GM12878 (cell line): ENCODE measurements around the gene VGF. TPM values are rescaled to one million over a fixed set of nuclear protein-coding genes. Genes with fewer than 3 reads are reported as not detected.

Experiments used
- ATAC-seq: fragments of 200-7000 bp; cut with Tn5 transposase; 3 replicates; pipeline ENCODE4 v1.9.1; 2020; ENCODE audit warnings: mild to moderate bottlenecking, moderate library complexity
- BruUV-seq: library from RNA; stranded (reverse); fragments of 400-500 nt; replicated peaks from 2 replicates; lab custom pipeline; 2021; lab: Mats Ljungman, UMichigan
- CTCF ChIA-PET: fragments of 300-600 bp; sonication (Branson Sonifier 250); formaldehyde crosslinking; extraction: SDS; loops from one replicate; lab custom pipeline; 2021; ENCODE audit warnings: inconsistent platforms; lab: Yijun Ruan, JAX
- POLR2A ChIA-PET: fragments of 350-600 bp; formaldehyde crosslinking; extraction: SDS; loops from one replicate; lab custom pipeline; 2021; ENCODE audit warnings: inconsistent platforms; lab: Charles Lee
- RAD21 ChIA-PET: fragments of 300-600 bp; sonication (Branson Sonifier 250); formaldehyde crosslinking; loops from one replicate; lab custom pipeline; 2023; ENCODE audit warnings: antibody characterized with exemption; ENCODE audit not compliant: unreplicated experiment; lab: Charles Lee
- SMC1A ChIA-PET: fragments of 300-600 bp; sonication (Branson Sonifier 250); formaldehyde crosslinking; loops from one replicate; lab custom pipeline; 2023; ENCODE audit not compliant: unreplicated experiment, uncharacterized antibody; lab: Charles Lee
- DNase-seq: peaks from one replicate; pipeline ENCODE4 v3.0.0-alpha.2; 2011; ENCODE audit warnings: low read depth, low spot score
- FAIRE-seq: peaks from 3 replicates; lab custom pipeline; 2011; peaks lifted over from hg19 to GRCh38; lab: Jason Lieb, UNC
- H2AFZ ChIP-seq: 2 replicates; pipeline ENCODE4 v1.6.0; 2011; ENCODE audit warnings: low read depth, low read length, control low read depth; ENCODE audit not compliant: control insufficient read depth
- H3K27ac ChIP-seq: 2 replicates; pipeline ENCODE4 v1.5.1; 2011; ENCODE audit warnings: control low read depth; ENCODE audit not compliant: control insufficient read depth, insufficient read depth
- H3K27me3 ChIP-seq, 2 experiments: replicated peaks in 1 of 2; 2 replicates each; pipeline versions ENCODE4 v1.6.0 to v1.6.1; 2011; ENCODE audit warnings: low read length in 1 of 2; ENCODE audit not compliant: control insufficient read depth in 2 of 2, insufficient read depth in 2 of 2
- H3K36me3 ChIP-seq, 2 experiments: 2 replicates each; pipeline ENCODE4 v1.5.1; 2011; ENCODE audit warnings: low read length in 1 of 2; ENCODE audit not compliant: control insufficient read depth in 2 of 2, insufficient read depth in 2 of 2
- H3K4me1 ChIP-seq: 2 replicates; pipeline ENCODE4 v1.6.1; 2011; ENCODE audit warnings: mild to moderate bottlenecking, low read length, moderate library complexity, mixed read lengths; ENCODE audit not compliant: control insufficient read depth, insufficient read depth
- H3K4me2 ChIP-seq: 2 replicates; pipeline ENCODE4 v1.6.0; 2011; ENCODE audit warnings: control low read depth; ENCODE audit not compliant: control insufficient read depth, insufficient read depth
- H3K4me3 ChIP-seq: fragments of 200-600 bp; sonication (generic); 2 replicates; pipeline ENCODE4 v1.5.1; 2016
- H3K79me2 ChIP-seq: 2 replicates; pipeline ENCODE4 v1.6.0; 2011; ENCODE audit warnings: low read length; ENCODE audit not compliant: control insufficient read depth, insufficient read depth
- H3K9ac ChIP-seq: 2 replicates; pipeline ENCODE4 v1.8.0; 2011; ENCODE audit warnings: low read length, control low read depth, mixed read lengths; ENCODE audit not compliant: control insufficient read depth, insufficient read depth
- H3K9me3 ChIP-seq: replicated peaks from 3 replicates; pipeline ENCODE4 v1.5.1; 2011; ENCODE audit warnings: mild to moderate bottlenecking, low read length; ENCODE audit not compliant: control insufficient read depth, insufficient read depth
- H4K20me1 ChIP-seq: 2 replicates; pipeline ENCODE4 v1.6.0; 2011; ENCODE audit not compliant: control insufficient read depth, insufficient read depth
- CBFB ChIP-seq: IDR thresholded peaks from 2 replicates; pipeline ENCODE4 v1.6.1; 2016; ENCODE audit warnings: antibody characterized with exemption, low read depth
- CREB1 ChIP-seq: IDR thresholded peaks from 2 replicates; pipeline ENCODE4 v1.6.1; 2012; ENCODE audit warnings: low read depth, mild to moderate bottlenecking, inconsistent platforms
- DPF2 ChIP-seq: fragments of 450-650 bp; IDR thresholded peaks from 2 replicates; pipeline ENCODE4 v1.6.1; 2017; ENCODE audit warnings: mild to moderate bottlenecking
- KLF5 ChIP-seq: fragments of 450-650 bp; IDR thresholded peaks from 2 replicates; pipeline ENCODE4 v1.6.1; 2014; ENCODE audit warnings: mild to moderate bottlenecking; ENCODE audit not compliant: partially characterized antibody
- MYB ChIP-seq: fragments of 150-350 bp; IDR thresholded peaks from 2 replicates; pipeline ENCODE4 v1.6.1; 2014; ENCODE audit warnings: mild to moderate bottlenecking, low read depth, low read length, borderline replicate concordance
- NBN ChIP-seq: fragments of 450-650 bp; IDR thresholded peaks from 2 replicates; pipeline ENCODE4 v1.6.1; 2016
- POU2F2 ChIP-seq: IDR thresholded peaks from 3 replicates; pipeline ENCODE4 v1.6.1; 2011; ENCODE audit warnings: low read depth, mild to moderate bottlenecking, low read length, borderline replicate concordance
- RAD21 ChIP-seq: IDR thresholded peaks from 2 replicates; pipeline ENCODE4 v1.6.1; 2011; ENCODE audit warnings: mild to moderate bottlenecking, low read depth, low read length, moderate library complexity; ENCODE audit not compliant: insufficient read depth
- RELA ChIP-seq: fragments of 450-650 bp; IDR thresholded peaks from 2 replicates; pipeline ENCODE4 v1.8.0; 2014; ENCODE audit warnings: borderline replicate concordance; ENCODE audit not compliant: partially characterized antibody
- RUNX3 ChIP-seq: IDR thresholded peaks from 2 replicates; pipeline ENCODE4 v1.6.1; 2012; ENCODE audit warnings: low read length, inconsistent platforms
- STAT3 ChIP-seq: IDR thresholded peaks from 2 replicates; pipeline ENCODE4 v1.6.1; 2011; ENCODE audit warnings: low read depth, low read length, improper control_type of control experiment
- TCF12 ChIP-seq: IDR thresholded peaks from 2 replicates; pipeline ENCODE4 v1.6.1; 2011; ENCODE audit warnings: low read depth, mild to moderate bottlenecking, low read length
- ZBED1 ChIP-seq: IDR thresholded peaks from 2 replicates; pipeline ENCODE4 v1.6.1; 2016; ENCODE audit warnings: borderline replicate concordance
- ZNF274 ChIP-seq: IDR thresholded peaks from one replicate; pipeline ENCODE4 v1.8.0; 2011; ENCODE audit not compliant: insufficient read length, insufficient read depth
- ZZZ3 ChIP-seq: IDR thresholded peaks from 2 replicates; pipeline ENCODE4 v1.6.1; 2011; ENCODE audit warnings: low read depth; ENCODE audit not compliant: control insufficient read depth, insufficient read length
- WGBS: methylation state at CpG from one replicate; pipeline ENCODE4 v1.1.6; 2016; ENCODE audit warnings: low lambda C conversion rate; ENCODE audit not compliant: insufficient replicate concordance, insufficient coverage; ENCODE audit errors: missing lambda C conversion rate; 5-methylcytosine and 5-hydroxymethylcytosine counted together
- in situ Hi-C: fragments of 300-500 bp; cut with MboI; formaldehyde crosslinking; loops from 9 replicates; pipeline ENCODE4 v1.14.3; 2018; ENCODE audit warnings: mixed read lengths
- intact Hi-C: fragments of 100-400 bp; cut with micrococcal nuclease; formaldehyde crosslinking; loops from one replicate; pipeline ENCODE4 v1.14.2; 2022; ENCODE audit not compliant: unreplicated experiment
- polyA plus RNA-seq, 11 experiments: library from polyadenylated mRNA; depleted of rRNA in 4 of 11; unstranded in 6 of 11; stranded (reverse) in 5 of 11; fragments of >200 nt; fragmentation: Nextera tagmentation in 4 of 11; fragmentation: Illumina TruSeq in 1 of 11; extraction: Ambion mirVana in 4 of 11; extraction: Trizol in 1 of 11; gene quantifications; 1 replicate in 1 of 11; 2 replicates in 10 of 11; pipeline versions ENCODE4 v1.2.1 to v1.2.3, GENCODE V29; 2011 to 2016; ENCODE audit warnings: inconsistent platforms in 2 of 11, missing spikeins in 2 of 11, low read depth in 1 of 11
- total RNA-seq, 4 experiments: library from RNA; depleted of rRNA in 3 of 4; stranded (reverse); fragments of >200 nt in 3 of 4; fragmentation: Illumina TruSeq in 1 of 4; extraction: Trizol in 1 of 4; gene quantifications; 2 replicates each; pipeline versions ENCODE4 v1.2.1 to v1.2.3, GENCODE V29; 2013 to 2021
- TF ChIP-seq, protein P1 (sequence below): IDR thresholded peaks from 2 replicates; pipeline ENCODE4 v1.6.1; 2011; ENCODE audit warnings: borderline replicate concordance, low read depth, mild to moderate bottlenecking, moderate library complexity, mixed read lengths, low read length; ENCODE audit not compliant: insufficient read depth; ENCODE audit errors: extremely low read length
- TF ChIP-seq, protein P2 (sequence below): IDR thresholded peaks from 2 replicates; pipeline ENCODE4 v1.6.1; 2011; ENCODE audit warnings: low read depth, low read length, improper control_type of control experiment, borderline replicate concordance
- TF ChIP-seq, protein P3 (sequence below): fragments of 150-350 bp; IDR thresholded peaks from 2 replicates; pipeline ENCODE4 v1.6.1; 2014; ENCODE audit warnings: mild to moderate bottlenecking, low read depth, low read length

The VGF gene
- total and polyA plus RNA-seq, 10 of the 15 experiments (the other 5 are each of a cell fraction or from before 2014, with no cell fraction given) = 0.09 to 0.25 (median 0.17) TPM; not detected in 6

DNA sequence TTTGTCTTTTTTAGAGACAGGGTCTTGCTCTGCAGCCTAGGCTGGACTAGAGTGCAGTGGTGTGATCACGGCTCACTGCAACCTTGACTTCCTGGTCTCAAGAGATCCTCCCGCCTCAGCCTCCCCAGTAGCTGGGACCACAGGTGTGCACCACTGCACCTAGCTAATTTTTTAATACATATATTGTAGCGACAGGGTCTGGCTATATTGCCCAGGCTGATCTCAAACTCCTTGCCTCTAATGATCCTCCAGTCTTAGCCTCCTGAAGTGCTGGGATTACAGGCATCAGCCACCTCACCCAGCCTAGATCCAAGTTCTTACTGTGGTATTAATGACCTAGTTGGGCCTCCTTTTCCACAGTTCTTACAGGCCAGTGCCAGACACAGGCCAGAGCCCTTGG is 50.2 kb downstream of the VGF start:
- Histone ChIP-seq H3K9me3 (no peaks in the 10 kb centered on the region), H4K20me1 (no peaks in the 10 kb centered on the region), H3K36me3 (no peaks in the 10 kb centered on the region), H3K9ac (no peak overlapping the region), H3K27ac (no peak overlapping the region), H3K4me2 (no peak overlapping the region), H3K4me1 (no peaks in the 10 kb centered on the region), H3K79me2 (no peaks in the 10 kb centered on the region), H2AFZ (no peak overlapping the region), H3K27me3 (no peaks in the 10 kb centered on the region), H3K4me3 (no peak overlapping the region)
- ChIA-PET CTCF (no interaction called here), POLR2A (no interaction called here), SMC1A (no interaction called here), RAD21 (no interaction called here)
- 0% methylated on average over 3 of the region's 3 CpGs for WGBS
- no peak for TF ChIP-seq CREB1
- TF ChIP-seq CBFB = no peak
- no peak for TF ChIP-seq ZNF274
- TF ChIP-seq RUNX3 = no peak
- TF ChIP-seq RELA = no peak
- no peak for TF ChIP-seq STAT3
- no peak for TF ChIP-seq DPF2
- TF ChIP-seq, protein P1, sequence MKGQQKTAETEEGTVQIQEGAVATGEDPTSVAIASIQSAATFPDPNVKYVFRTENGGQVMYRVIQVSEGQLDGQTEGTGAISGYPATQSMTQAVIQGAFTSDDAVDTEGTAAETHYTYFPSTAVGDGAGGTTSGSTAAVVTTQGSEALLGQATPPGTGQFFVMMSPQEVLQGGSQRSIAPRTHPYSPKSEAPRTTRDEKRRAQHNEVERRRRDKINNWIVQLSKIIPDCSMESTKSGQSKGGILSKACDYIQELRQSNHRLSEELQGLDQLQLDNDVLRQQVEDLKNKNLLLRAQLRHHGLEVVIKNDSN = no peak
- no TSS peak for BruUV-seq
- no peak for FAIRE-seq
- in situ Hi-C loops = no loop called here
- intact Hi-C loops = no loop called here
- ATAC-seq = no peak
- DNase-seq = no peak

DNA sequence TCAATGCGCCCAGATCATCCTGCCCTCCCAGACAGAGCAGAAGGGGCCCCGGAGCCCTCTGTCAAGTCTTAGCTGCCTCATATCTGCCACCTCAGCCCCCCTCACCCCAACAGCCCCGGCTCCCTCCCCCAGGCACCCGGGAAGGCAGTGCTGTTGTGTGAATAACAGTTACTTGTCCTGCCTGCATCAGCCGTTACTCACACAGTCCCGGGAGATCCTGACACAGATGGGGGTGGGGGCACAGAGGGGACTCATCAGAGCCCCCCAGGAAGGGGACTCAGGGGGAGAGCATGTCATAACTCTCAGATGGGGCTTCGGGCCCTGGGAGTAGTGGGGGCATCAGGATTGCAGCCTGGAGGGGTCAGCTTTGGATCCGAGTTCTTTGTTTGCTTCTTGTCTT is 50.9 kb downstream of the VGF start:
- ChIA-PET SMC1A (no interaction called here), RAD21 (no interaction called here), CTCF (interaction anchor here (1.3 to 1.5 kb wide), 2 partner anchors 22 to 24 kb away, joined by 3 to 5 read pairs; no protein-coding TSS in a partner anchor), POLR2A (interaction anchor here (0.8 kb wide), 1 partner anchor 8 kb away, joined by 3 read pairs; no protein-coding TSS in a partner anchor)
- no TSS peak for BruUV-seq
- Histone ChIP-seq H3K4me1 (no peaks in the 10 kb centered on the region), H3K9ac (no peak overlapping the region), H3K4me3 (no peak overlapping the region), H4K20me1 (no peaks in the 10 kb centered on the region), H3K9me3 (no peaks in the 10 kb centered on the region), H3K79me2 (no peaks in the 10 kb centered on the region), H2AFZ (no peak overlapping the region), H3K27ac (no peak overlapping the region), H3K4me2 (no peak overlapping the region), H3K27me3 (no peaks in the 10 kb centered on the region), H3K36me3 (no peaks in the 10 kb centered on the region)
- ATAC-seq (no peak; the same call in 2 of the 3 replicates), DNase-seq (no peak), FAIRE-seq (no peak)
- in situ Hi-C loops = no loop called here
- intact Hi-C loops = no loop called here
- 13% methylated on average over 6 of the region's 8 CpGs for WGBS
- TF ChIP-seq, protein P2, sequence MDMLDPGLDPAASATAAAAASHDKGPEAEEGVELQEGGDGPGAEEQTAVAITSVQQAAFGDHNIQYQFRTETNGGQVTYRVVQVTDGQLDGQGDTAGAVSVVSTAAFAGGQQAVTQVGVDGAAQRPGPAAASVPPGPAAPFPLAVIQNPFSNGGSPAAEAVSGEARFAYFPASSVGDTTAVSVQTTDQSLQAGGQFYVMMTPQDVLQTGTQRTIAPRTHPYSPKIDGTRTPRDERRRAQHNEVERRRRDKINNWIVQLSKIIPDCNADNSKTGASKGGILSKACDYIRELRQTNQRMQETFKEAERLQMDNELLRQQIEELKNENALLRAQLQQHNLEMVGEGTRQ = no peak
- TF ChIP-seq, protein P3, sequence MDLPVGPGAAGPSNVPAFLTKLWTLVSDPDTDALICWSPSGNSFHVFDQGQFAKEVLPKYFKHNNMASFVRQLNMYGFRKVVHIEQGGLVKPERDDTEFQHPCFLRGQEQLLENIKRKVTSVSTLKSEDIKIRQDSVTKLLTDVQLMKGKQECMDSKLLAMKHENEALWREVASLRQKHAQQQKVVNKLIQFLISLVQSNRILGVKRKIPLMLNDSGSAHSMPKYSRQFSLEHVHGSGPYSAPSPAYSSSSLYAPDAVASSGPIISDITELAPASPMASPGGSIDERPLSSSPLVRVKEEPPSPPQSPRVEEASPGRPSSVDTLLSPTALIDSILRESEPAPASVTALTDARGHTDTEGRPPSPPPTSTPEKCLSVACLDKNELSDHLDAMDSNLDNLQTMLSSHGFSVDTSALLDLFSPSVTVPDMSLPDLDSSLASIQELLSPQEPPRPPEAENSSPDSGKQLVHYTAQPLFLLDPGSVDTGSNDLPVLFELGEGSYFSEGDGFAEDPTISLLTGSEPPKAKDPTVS = no peak
- TF ChIP-seq TCF12 (no peak), POU2F2 (no peak), KLF5 (no peak), CREB1 (no peak), MYB (no peak), ZBED1 (no peak), ZZZ3 (no peak), NBN (no peak), RAD21 (no peak)
